Measurements from ENCODE around the gene AGAP3.
A peak's percentile ranks its signal among the peaks of the same experiment; 100 is the strongest.

The AGAP3 gene

GRCh38 chr7:151074817-151075661 is 11.2 kb upstream of the AGAP3 start:
- DNase-seq, result no peak

GRCh38 chr7:151075662-151075971 is 10.7 kb upstream of the AGAP3 start:
- no peak for DNase-seq

- no peak for DNase-seq
These were observed 10.3 kb upstream of the AGAP3 start for GRCh38 chr7:151075978-151076426.

GRCh38 chr7:151076863-151077704 is 9.2 kb upstream of the AGAP3 start:
- DNase-seq, result no peak

- DNase-seq, result no peak
These were observed 8.5 kb upstream of the AGAP3 start for GRCh38 chr7:151077705-151078232.

GRCh38 chr7:151078233-151079040 is 7.8 kb upstream of the AGAP3 start:
- no peak for DNase-seq

GRCh38 chr7:151079199-151079910 is 6.9 kb upstream of the AGAP3 start:
- DNase-seq, result no peak

GRCh38 chr7:151080067-151080521 is 6.2 kb upstream of the AGAP3 start:
- DNase-seq, result no peak

GRCh38 chr7:151080522-151081169 is 5.6 kb upstream of the AGAP3 start, which contains the start of gene FASTK:
FASTK (minus strand) TSS chr7:151080809; CDS start chr7:151080766, 43 bp downstream.
- DNase-seq, result peak; percentile 71 to 73

GRCh38 chr7:151081170-151082101 is 4.8 kb upstream of the AGAP3 start:
- no peak for DNase-seq

- DNase-seq, result no peak
These were observed 3.9 kb upstream of the AGAP3 start for GRCh38 chr7:151082141-151083070.

GRCh38 chr7:151083071-151083823 is 3.0 kb upstream of the AGAP3 start, which contains the start of gene TMUB1:
TMUB1 (minus strand) TSS chr7:151083493; CDS start chr7:151082563, 930 bp downstream.
- peak; percentile 43 to 45 for DNase-seq

- no peak for DNase-seq
These were observed 2.5 kb upstream of the AGAP3 start for GRCh38 chr7:151083824-151084160.

GRCh38 chr7:151085329-151085690 is 965 bp upstream of the AGAP3 start:
- no peak for DNase-seq

GRCh38 chr7:151086802-151087244 is 548 bp downstream of the AGAP3 start:
- DNase-seq, result no peak

GRCh38 chr7:151087245-151088018 is 1.2 kb downstream of the AGAP3 start:
- DNase-seq, result peak; percentile 10 to 14
